Dedifferentiated amniotic fluid mesenchymal stem cell (primary cell): ENCODE results near the gene ZSCAN5A.
"Not testable (repeated sequence)": the region's sequence is repeated elsewhere in the genome, so short reads cannot be mapped to it uniquely, and the experiment has no call there.

Experiments
- DNase-seq: peaks from one replicate; pipeline ENCODE4 v3.0.0-alpha.2; 2016; ENCODE audit errors: extremely low spot score

Gene ZSCAN5A

GRCh38 chr19:56271151-56271550 is 43.5 kb downstream of the ZSCAN5A start:
- no peak for DNase-seq

- DNase-seq: no peak
Observed at GRCh38 chr19:56270676-56271075, 44.0 kb downstream of the ZSCAN5A start.

DNA sequence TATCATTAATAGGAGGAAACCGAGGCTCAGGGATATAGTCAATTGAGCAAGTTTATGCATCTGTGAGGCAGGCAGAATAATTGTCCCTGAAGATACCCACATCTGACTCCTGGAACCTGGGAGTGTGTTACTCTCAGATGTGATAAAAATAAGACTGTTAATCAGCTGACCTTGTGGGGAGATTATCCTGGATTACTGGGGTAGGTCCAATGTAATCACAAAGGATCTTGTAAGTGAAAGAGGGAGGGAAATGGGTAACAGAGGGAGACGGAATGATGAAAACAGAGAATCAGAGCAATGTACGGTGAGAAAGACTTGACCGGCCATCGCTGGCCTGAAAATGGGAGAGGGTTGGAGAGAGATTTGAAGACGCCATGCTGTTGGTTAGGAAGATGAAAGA is 45.3 kb downstream of the ZSCAN5A start:
- DNase-seq: no peak

GRCh38 chr19:56266051-56266450 is 48.6 kb downstream of the ZSCAN5A start:
- no peak for DNase-seq

DNA sequence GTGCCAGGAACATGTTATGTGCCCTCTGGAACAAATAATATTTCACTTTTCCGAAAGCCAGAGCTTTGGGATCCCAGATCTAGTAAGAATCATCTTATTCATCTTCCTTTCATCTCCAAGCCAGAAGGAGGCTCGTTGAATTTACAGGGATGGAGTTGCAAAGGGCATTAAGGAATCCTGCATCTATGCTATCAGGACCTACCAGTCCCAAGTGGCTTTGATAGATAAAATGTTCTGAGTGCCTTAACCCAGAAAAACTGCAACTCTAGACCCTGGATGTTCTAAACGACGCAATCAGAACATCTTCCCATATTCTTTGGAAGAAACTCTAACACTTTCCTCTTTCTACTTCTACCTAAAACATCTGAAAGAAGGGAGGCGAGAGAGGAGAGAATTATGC is 51.3 kb downstream of the ZSCAN5A start:
- DNase-seq: no peak

GRCh38 chr19:56261932-56262331 is 52.7 kb downstream of the ZSCAN5A start:
- DNase-seq: not testable (repeated sequence)

GRCh38 chr19:56261145-56261544 is 53.5 kb downstream of the ZSCAN5A start:
- no peak for DNase-seq

DNA sequence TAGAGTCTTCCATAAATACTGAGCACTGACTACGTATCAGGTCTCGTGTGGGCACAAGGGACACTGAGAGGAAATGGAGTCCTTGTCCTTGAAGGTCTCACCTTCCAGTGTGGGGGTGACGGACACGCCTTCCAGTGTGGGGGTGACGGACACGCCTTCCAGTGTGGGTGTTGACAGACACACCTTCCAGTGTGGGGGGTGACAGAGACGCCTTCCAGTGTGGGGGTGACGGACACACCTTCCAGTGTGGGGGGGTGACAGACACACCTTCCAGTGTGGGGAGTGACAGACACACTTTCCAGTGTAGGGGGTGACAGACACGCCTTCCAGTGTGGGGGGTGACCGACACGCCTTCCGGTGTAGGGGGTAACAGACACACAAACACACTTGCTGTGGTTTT is 56.4 kb downstream of the ZSCAN5A start:
- no peak for DNase-seq

DNA sequence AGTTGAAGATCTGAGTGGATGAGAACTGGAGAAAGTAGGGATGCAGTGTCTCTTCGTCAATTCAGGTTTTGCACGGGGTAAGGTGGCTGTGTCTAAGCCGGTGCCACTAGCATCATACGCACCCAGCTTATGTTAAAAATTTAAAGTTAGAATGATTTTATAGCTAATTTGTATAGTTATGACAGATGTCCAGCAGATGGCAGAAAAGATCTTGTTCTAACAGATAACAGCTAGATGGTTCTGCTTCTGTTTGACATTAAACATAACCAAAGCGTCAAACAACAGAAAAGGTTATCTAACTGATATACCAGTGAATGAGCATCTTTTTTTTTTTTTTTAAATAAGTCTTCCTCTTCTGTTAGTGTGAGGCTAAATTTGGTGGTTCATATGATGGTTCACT is 60.9 kb downstream of the ZSCAN5A start:
- peak; percentile 62 for DNase-seq

DNA sequence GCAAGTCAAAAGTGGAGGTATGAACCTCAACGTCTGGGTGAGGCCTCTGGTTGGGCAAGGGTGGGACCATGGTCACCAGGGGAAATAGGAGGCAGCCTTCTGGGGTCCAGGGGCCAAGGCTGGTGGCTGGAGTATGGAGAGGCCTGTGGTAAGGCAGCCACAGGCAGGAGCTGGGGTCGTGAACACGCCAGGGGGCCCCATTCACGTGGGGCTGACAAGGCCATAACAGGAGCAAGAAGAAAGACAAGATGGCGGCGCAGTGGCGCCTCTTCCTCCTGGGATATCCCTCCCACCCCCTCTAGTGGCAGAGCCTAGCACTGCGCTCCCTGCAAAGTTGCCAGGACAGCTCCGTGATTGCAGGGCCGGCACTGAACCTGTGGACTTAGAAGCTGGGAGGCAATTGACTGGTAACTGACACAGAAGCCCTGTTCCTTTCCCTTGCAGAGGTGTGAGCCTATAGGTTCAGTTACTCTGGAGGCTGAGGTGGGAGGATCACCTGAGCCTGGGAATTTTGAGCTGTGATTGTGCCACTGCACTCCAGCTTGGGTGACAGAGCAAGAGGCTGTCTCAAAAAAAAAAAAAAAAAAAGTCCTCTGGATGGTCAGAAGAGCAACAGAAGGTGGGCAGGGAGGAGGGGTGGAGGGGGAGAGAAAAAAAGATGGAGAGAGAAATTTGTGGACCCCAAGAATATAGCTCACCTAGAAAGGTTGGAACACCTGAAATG is 61.8 kb downstream of the ZSCAN5A start:
- DNase-seq: peak; percentile 42

GRCh38 chr19:56248736-56249338 is 65.8 kb downstream of the ZSCAN5A start:
- DNase-seq: not testable (repeated sequence)

GRCh38 chr19:56245764-56246163 is 68.9 kb downstream of the ZSCAN5A start:
- DNase-seq: not testable (repeated sequence)

- no peak for DNase-seq
Observed at GRCh38 chr19:56245121-56245740, 69.4 kb downstream of the ZSCAN5A start.

- DNase-seq: no peak
Observed at GRCh38 chr19:56223481-56223880, 91.2 kb downstream of the ZSCAN5A start.

GRCh38 chr19:56222901-56223300 is 91.7 kb downstream of the ZSCAN5A start:
- DNase-seq: no peak

DNA sequence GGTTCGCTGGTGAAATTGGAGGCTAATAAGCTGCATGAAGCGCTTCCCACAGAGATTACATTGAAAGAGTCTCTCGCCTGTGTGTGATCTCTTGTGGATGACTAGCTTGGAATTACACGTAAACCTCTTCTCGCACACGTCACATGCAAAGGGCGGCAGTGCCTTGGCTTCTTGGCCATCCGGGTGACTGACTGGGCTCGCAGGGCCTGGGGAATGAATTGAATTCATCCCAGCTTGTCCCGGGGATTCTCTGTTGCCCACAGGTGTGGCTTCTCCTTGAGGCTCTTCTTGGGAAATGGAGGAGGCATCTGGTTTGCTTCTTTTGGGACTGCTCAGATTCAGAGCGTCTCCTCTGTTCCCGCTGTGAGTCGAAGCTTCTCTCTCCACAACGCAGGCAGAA is 92.8 kb downstream of the ZSCAN5A start:
- no peak for DNase-seq

DNA sequence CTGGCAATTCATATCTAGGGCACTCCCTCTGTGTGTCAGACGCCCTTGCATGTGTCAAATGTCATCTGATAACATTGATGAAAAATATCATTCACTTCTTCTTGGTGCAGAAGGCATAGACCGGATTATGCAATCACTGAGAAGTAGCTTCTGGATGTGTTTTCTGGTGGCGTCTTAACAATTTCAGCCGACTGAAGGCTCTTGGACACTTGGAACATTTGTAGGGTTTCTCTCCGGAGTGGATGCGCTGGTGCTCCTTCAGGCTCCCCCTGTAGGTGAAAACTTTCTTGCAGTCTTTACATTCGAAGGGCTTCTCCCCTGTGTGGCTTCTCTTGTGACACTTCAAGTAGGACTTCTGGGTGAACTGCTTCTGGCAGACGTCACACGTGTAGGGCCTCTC is 93.2 kb downstream of the ZSCAN5A start:
- DNase-seq: not testable (repeated sequence)

GRCh38 chr19:56218961-56219360 is 95.7 kb downstream of the ZSCAN5A start:
- DNase-seq: no peak

GRCh38 chr19:56217039-56217949 is 97.3 kb downstream of the ZSCAN5A start:
- no peak for DNase-seq

- DNase-seq: no peak
Observed at GRCh38 chr19:56211718-56212117, 102.9 kb downstream of the ZSCAN5A start.

GRCh38 chr19:56210036-56210435 is 104.6 kb downstream of the ZSCAN5A start:
- DNase-seq: not testable (repeated sequence)

DNA sequence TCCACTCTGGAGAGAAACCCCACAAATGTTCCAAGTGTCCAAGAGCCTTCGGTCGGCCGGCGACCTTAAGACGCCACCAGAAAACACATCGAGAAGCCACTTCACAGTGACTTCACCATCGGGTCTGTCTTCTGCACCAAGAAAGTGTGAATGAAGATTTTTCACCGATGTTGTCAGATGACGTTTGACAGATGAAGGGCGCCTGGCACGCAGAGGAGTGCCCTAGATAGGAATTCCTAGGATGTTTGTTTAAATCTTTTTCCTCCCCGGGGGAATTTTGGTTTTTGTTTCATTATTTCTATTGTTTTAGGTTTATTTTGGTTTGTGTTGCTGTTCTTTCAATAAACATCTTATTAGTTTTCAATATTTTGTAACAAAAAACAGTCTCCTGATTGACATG is 105.5 kb downstream of the ZSCAN5A start:
- no peak for DNase-seq
